Measurements from ENCODE around the gene OR9Q2. TPM values are rescaled to one million over a fixed set of nuclear protein-coding genes. Genes with fewer than 3 reads are reported as not detected.

The OR9Q2 gene
- polyA plus RNA-seq, 1 of the 3 experiments (the other 2 are of a cell fraction), result not detected

DNA sequence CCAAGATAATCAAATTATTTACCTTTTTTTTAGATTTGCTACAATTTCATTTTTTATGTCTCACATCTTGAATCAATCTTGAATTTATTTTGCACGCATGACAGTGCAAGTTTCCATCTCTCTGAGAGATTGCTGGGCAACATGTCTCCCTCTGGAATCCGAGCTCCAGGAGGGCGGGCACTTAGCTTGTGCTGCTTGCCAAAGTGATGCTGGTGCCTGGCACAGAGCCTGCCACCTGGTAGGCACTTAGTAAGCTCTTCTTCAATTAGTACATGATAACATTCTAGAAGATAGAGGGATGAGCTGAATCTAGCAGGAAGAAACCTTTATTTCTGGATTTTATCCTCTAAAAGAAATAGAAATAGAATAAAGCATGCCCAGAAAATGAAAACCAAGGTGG, 36.1 kb upstream of the OR9Q2 start:
- ChIA-PET CTCF (interaction anchor here (0.7 to 1.2 kb wide), 2 partner anchors 26 to 35 kb away, joined by 3 read pairs; no protein-coding TSS in a partner anchor), POLR2A (no interaction called here)
- TF ChIP-seq RFX5 (IDR thresholded peaks at IDR 0.05; ENCODE audit: low read length) (no peak), SIN3A (IDR thresholded peaks at IDR 0.05; ENCODE audit: borderline replicate concordance, low read depth, low read length) (no peak), EP300 (IDR thresholded peaks at IDR 0.05; ENCODE audit: borderline replicate concordance in 1 of 2, low read depth in 1 of 2, low read length in 1 of 2) (no peak), REST (IDR thresholded peaks at IDR 0.05; ENCODE audit: low read depth, low read length) (no peak), MEF2A (IDR thresholded peaks at IDR 0.05; ENCODE audit: borderline replicate concordance, low read depth) (no peak), MAX (IDR thresholded peaks at IDR 0.05; ENCODE audit: low read depth) (no peak), JUND (IDR thresholded peaks at IDR 0.05) (no peak)
- TF ChIP-seq, protein P1, sequence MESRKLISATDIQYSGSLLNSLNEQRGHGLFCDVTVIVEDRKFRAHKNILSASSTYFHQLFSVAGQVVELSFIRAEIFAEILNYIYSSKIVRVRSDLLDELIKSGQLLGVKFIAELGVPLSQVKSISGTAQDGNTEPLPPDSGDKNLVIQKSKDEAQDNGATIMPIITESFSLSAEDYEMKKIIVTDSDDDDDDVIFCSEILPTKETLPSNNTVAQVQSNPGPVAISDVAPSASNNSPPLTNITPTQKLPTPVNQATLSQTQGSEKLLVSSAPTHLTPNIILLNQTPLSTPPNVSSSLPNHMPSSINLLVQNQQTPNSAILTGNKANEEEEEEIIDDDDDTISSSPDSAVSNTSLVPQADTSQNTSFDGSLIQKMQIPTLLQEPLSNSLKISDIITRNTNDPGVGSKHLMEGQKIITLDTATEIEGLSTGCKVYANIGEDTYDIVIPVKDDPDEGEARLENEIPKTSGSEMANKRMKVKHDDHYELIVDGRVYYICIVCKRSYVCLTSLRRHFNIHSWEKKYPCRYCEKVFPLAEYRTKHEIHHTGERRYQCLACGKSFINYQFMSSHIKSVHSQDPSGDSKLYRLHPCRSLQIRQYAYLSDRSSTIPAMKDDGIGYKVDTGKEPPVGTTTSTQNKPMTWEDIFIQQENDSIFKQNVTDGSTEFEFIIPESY (IDR thresholded peaks at IDR 0.05; ENCODE audit: borderline replicate concordance, low read depth), result no peak

DNA sequence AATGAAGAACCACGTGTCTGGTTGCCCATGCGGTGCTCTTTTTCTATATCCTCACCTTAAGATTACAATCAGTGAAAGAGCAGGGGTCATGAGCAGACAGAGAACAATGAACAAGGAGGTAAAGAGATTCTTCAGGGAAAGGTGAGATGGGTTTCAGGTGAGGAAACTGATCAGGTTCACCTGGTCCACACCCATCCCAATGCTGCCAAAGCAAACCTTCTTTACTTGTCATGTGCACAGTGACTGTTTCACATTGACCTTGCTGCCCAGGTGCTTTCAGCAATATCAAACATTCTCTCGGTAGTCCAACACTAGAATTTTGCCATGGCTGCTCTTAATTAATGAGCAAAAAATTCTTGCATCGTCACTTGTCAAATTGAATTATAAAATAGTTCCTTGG, 24.5 kb upstream of the OR9Q2 start:
- Histone ChIP-seq H2AFZ (ENCODE audit: low read depth) (no peak overlapping the region), H3F3A (replicated peaks; ENCODE audit: insufficient read depth) (no peaks in the 10 kb centered on the region), H3K9me3 (no peaks in the 10 kb centered on the region), H3K9me2 (no peaks in the 10 kb centered on the region), H3K79me2 (ENCODE audit: insufficient read depth) (no peaks in the 10 kb centered on the region), H3K27me3 (ENCODE audit: insufficient read depth) (peaks cover 9% of the 10 kb centered on the region), H3K4me3 (ENCODE audit: low read depth in 2 of 2, low read length in 1 of 2) (no peak overlapping the region), H3K36me3 (replicated peaks in 1 of 2; ENCODE audit: control insufficient read depth in 1 of 2, insufficient read depth in 2 of 2, low read length in 1 of 2) (no peaks in the 10 kb centered on the region), H3K9ac (no peak overlapping the region), H4K20me1 (ENCODE audit: insufficient read depth) (no peaks in the 10 kb centered on the region), H3K4me1 (ENCODE audit: control insufficient read depth in 1 of 2, insufficient read depth in 2 of 2, low read depth in 1 of 2, low read length in 1 of 2) (no peaks in the 10 kb centered on the region), H3K27ac (ENCODE audit: low read depth in 2 of 2, low read length in 1 of 2) (no peak overlapping the region), H3K4me2 (no peak overlapping the region)
- CTCF ChIA-PET, result no interaction called here
- 3% methylated on average over 4 of the region's 4 CpGs for WGBS (ENCODE audit: low lambda C conversion rate)
- POLR2A ChIA-PET, result no interaction called here
- TF ChIP-seq NFIC (IDR thresholded peaks at IDR 0.05; ENCODE audit: borderline replicate concordance), result no peak
- TF ChIP-seq CHD2 (IDR thresholded peaks at IDR 0.05; ENCODE audit: low read length, partially characterized antibody), result no peak
- no peak for TF ChIP-seq RAD21 (IDR thresholded peaks at IDR 0.05; ENCODE audit: low read length)
- no peak for DNase-seq

More for the DNA sequence above, 36.1 kb upstream of the OR9Q2 start:
- Histone ChIP-seq H3K4me1 (ENCODE audit: control insufficient read depth in 1 of 2, insufficient read depth in 2 of 2, low read depth in 1 of 2, low read length in 1 of 2) (no peaks in the 10 kb centered on the region), H3K27me3 (ENCODE audit: insufficient read depth) (no peaks in the 10 kb centered on the region; the same call in 1 of the 2 replicates), H4K20me1 (ENCODE audit: insufficient read depth) (no peaks in the 10 kb centered on the region), H3F3A (replicated peaks; ENCODE audit: insufficient read depth) (no peaks in the 10 kb centered on the region), H3K4me3 (ENCODE audit: low read depth in 2 of 2, low read length in 1 of 2) (no peak overlapping the region), H3K9me3 (no peaks in the 10 kb centered on the region), H3K79me2 (ENCODE audit: insufficient read depth) (no peaks in the 10 kb centered on the region), H2AFZ (ENCODE audit: low read depth) (no peak overlapping the region), H3K4me2 (no peak overlapping the region), H3K27ac (ENCODE audit: low read depth in 2 of 2, low read length in 1 of 2) (no peak overlapping the region), H3K9ac (no peak overlapping the region), H3K36me3 (replicated peaks in 1 of 2; ENCODE audit: control insufficient read depth in 1 of 2, insufficient read depth in 2 of 2, low read length in 1 of 2) (no peaks in the 10 kb centered on the region), H3K9me2 (no peaks in the 10 kb centered on the region)
- DNase-seq, result no peak
- WGBS (ENCODE audit: low lambda C conversion rate), result 0% methylated on average over 3 of the region's 3 CpGs

All from SK-N-SH (cell line).